Osteoblast (primary cell): ENCODE measurements around the gene AGAP3. TPM values are rescaled to one million over a fixed set of nuclear protein-coding genes. Genes with fewer than 3 reads are reported as not detected.

ENCODE experiments used
- DNase-seq: peaks from one replicate; pipeline ENCODE4 v3.0.0; 2011; ENCODE audit warnings: low spot score, mixed read lengths; ENCODE audit not compliant: insufficient read length; ENCODE audit errors: missing footprints
- H2AFZ ChIP-seq: 2 replicates; pipeline ENCODE4 v1.6.0; 2011; ENCODE audit warnings: mild to moderate bottlenecking, low read length
- H3K27ac ChIP-seq: 2 replicates; pipeline ENCODE4 v1.5.1; 2011; ENCODE audit warnings: mild to moderate bottlenecking, low read depth, low read length, moderate library complexity
- H3K27me3 ChIP-seq: 2 replicates; pipeline ENCODE4 v1.6.0; 2012; ENCODE audit warnings: mild to moderate bottlenecking, control low read depth, inconsistent platforms, low read length, moderate library complexity; ENCODE audit not compliant: insufficient read depth
- H3K36me3 ChIP-seq: 2 replicates; pipeline ENCODE4 v1.5.1; 2011; ENCODE audit warnings: mild to moderate bottlenecking, low read length, control low read depth, moderate library complexity; ENCODE audit not compliant: insufficient read depth
- H3K4me1 ChIP-seq: 2 replicates; pipeline ENCODE4 v1.5.1; 2011; ENCODE audit warnings: mild to moderate bottlenecking, low read length, control low read depth, moderate library complexity; ENCODE audit not compliant: insufficient read depth
- H3K4me2 ChIP-seq: 2 replicates; pipeline ENCODE4 v1.6.0; 2011; ENCODE audit warnings: mild to moderate bottlenecking, low read length; ENCODE audit not compliant: insufficient read depth
- H3K4me3 ChIP-seq: fragments of 200-600 bp; sonication (generic); 3 replicates; pipeline ENCODE4 v1.5.1; 2012; ENCODE audit warnings: mild to moderate bottlenecking, low read length, inconsistent platforms; ENCODE audit not compliant: insufficient read depth
- H3K79me2 ChIP-seq: 2 replicates; pipeline ENCODE4 v1.6.0; 2012; ENCODE audit warnings: mild to moderate bottlenecking, low read length, control low read depth, inconsistent platforms; ENCODE audit not compliant: insufficient read depth
- H3K9me3 ChIP-seq: 2 replicates; pipeline ENCODE4 v1.5.1; 2011; ENCODE audit warnings: low read depth, low read length, control low read depth
- H4K20me1 ChIP-seq: 2 replicates; pipeline ENCODE4 v1.6.0; 2012; ENCODE audit warnings: mild to moderate bottlenecking, low read length, control low read depth; ENCODE audit not compliant: insufficient read depth
- total RNA-seq: library from RNA; depleted of rRNA; stranded (reverse); fragments of >200 nt; gene quantifications from 2 replicates; pipeline ENCODE4 v1.2.3, GENCODE V29; 2012
- TF ChIP-seq, protein P1 (sequence below): IDR thresholded peaks from 2 replicates; pipeline ENCODE4 v1.5.1; 2011; ENCODE audit warnings: mild to moderate bottlenecking, low read depth, low read length, moderate library complexity; ENCODE audit errors: extremely low read depth

Gene AGAP3
- total RNA-seq, 1 donor = 39.8 TPM

DNA sequence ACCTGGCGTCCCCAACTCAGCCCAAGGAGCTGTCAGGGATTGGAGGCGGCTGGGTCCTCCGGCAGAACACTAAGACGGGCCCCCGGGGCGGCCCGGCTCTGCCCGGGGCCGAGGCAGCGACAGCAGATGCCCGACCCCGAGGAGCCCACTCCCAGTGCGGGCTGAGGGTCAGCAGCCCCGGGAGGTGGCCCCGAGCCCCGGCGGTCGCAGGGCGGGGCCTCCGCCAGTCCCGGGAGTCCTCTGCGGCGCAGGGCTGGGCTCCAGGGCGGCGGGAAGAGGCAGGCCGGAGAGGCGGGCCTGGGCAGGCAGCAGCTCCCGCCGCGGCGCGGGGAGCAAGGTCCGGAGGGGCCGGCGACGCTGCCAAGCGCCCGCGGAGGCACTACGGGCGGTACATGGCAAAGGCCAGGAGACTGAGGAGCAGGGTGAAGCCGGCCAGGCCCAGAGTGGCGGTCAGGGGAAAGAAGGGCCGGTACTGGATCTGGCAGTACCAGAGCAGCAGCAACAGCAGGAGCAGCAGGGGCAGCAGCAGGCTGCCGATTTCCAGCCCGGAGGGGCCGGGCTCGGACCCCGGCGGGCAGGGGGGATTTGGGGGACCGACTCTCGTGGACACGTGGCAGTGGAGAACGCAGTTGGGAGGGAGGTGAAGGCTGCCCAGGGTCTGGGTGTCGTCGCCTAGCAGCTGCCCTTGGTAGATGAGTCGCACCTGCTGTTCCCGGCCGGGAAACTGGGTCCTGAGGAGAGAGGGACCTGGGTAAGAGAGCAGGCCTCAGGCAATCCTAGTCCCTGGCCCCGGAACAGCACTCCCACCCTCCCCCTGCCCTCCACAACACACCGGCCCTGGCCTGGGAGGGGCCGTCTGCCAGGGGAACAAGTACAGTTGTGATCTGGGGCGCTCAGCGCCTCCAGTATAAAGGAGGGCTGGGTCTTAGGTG, 4.8 kb upstream of the AGAP3 start:
- Histone ChIP-seq H2AFZ (peak overlapping the region; percentile 51), H3K79me2 (peaks cover 41% of the 10 kb centered on the region), H3K36me3 (peaks cover 4% of the 10 kb centered on the region), H3K9me3 (no peaks in the 10 kb centered on the region), H3K4me3 (peak overlapping the region; percentile 95), H4K20me1 (peaks cover 18% of the 10 kb centered on the region), H3K27ac (peak overlapping the region; percentile 66), H3K4me1 (peaks cover 36% of the 10 kb centered on the region), H3K27me3 (no peaks in the 10 kb centered on the region), H3K4me2 (peak overlapping the region; percentile 95)
- peak; percentile 94 for DNase-seq
- TF ChIP-seq, protein P1, sequence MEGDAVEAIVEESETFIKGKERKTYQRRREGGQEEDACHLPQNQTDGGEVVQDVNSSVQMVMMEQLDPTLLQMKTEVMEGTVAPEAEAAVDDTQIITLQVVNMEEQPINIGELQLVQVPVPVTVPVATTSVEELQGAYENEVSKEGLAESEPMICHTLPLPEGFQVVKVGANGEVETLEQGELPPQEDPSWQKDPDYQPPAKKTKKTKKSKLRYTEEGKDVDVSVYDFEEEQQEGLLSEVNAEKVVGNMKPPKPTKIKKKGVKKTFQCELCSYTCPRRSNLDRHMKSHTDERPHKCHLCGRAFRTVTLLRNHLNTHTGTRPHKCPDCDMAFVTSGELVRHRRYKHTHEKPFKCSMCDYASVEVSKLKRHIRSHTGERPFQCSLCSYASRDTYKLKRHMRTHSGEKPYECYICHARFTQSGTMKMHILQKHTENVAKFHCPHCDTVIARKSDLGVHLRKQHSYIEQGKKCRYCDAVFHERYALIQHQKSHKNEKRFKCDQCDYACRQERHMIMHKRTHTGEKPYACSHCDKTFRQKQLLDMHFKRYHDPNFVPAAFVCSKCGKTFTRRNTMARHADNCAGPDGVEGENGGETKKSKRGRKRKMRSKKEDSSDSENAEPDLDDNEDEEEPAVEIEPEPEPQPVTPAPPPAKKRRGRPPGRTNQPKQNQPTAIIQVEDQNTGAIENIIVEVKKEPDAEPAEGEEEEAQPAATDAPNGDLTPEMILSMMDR = no peak

DNA sequence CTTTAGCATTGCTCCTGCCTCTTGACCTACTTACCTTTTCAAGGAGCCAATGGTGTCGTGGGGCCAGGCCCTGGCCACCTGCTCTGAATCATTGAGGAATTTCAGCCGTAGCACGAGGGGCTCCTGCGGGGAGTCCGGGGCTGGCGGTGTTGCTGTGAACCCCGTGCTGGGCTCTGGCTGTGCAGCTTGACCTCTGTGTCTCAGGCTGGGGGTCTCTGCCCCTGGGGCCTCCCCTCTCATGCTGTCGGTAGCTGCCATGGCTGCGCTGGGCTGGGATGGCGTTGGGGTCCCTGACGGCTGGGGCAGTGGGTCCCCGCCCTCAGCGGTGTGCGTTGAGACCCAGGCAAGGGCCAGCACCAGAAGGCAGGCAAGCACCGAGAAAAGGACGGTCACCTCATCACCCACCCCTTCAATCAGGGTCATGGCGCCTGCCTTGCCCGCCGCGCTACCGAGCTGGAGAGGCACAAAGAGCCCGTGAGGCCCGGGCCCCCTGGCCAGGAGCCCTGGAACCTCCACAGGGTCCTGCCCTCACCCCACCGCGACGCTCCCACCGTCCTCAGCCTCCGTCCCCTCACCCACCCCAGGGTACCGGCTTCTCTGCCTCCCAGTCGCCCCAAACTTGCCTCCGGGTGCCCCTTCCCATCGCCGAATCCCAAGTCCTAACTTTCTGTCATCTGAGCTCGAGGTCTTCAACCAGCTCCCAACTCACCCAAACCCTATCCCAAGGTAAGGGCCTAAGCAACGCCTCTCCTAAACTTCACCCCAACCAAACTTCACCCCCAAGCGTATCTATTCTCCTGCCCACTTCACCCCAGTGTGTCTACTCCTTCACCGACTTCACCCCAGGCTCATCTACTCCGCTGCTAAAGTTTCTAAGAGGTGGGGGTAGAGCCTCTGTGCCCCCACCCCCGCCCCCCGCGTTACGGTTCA, 3.9 kb upstream of the AGAP3 start:
- DNase-seq = peak; percentile 91
- peak overlapping the region; percentile 66 for H3K27ac ChIP-seq
- peak overlapping the region; percentile 95 for H3K4me2 ChIP-seq
- peaks cover 4% of the 10 kb centered on the region for H3K36me3 ChIP-seq
- H3K27me3 ChIP-seq = no peaks in the 10 kb centered on the region
- no peaks in the 10 kb centered on the region for H3K9me3 ChIP-seq
- peaks cover 36% of the 10 kb centered on the region for H3K4me1 ChIP-seq
- H3K79me2 ChIP-seq = peaks cover 47% of the 10 kb centered on the region
- peaks cover 11% of the 10 kb centered on the region for H4K20me1 ChIP-seq
- H2AFZ ChIP-seq = peak overlapping the region; percentile 78
- TF ChIP-seq, protein P1 = no peak
- peak overlapping the region; percentile 95 for H3K4me3 ChIP-seq

DNA sequence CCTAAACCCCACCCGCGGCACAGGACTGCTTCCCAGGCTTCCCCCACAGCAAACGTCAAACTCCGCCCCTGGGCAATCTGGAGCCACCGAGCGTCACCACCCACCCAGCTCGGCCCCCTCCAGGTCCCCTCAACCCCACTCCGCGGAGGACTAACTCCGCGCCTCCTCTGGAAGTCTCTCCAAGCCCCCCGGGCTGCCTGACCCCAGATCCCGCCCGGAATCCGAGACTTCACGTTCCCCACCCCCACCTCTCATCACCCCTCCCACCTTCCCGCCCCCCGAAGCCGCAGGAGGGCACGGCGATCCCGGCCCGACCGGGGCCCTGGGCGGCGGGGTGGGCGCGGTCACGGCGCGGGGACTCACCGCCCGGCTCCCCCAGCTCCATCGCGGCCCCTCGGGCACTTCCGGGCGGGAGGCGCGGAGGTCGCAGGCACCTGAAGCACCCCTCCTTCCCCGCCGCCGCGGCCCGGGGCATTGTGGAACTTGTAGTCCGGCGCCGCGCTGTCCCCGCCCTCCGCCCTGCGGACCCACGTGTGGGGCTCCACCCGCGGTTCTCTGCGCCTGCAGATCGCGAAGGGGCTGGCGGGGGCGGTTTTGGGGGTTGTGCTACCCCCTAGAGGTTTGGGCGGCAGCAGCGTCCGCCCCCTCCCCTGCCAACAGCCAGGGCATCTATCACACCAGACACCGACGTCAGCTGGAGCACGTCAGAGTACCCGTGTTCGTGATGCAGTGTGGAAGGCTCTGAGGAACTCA, 3.0 kb upstream of the AGAP3 start, which contains the start of gene TMUB1:
Gene TMUB1, minus strand, starts transcription at position 423 of the 753 bp plus-strand sequence. CDS start 930 bp downstream, outside the sequence.
- peak; percentile 98 for DNase-seq

More for the DNA sequence above, 3.0 kb upstream of the AGAP3 start, which contains the start of gene TMUB1:
- Histone ChIP-seq H3K4me3 (peak within 1 kb of the TSS; percentile 95), H4K20me1 (peaks cover 11% of the 10 kb centered on the region), H3K9me3 (no peaks in the 10 kb centered on the region), H3K79me2 (peaks cover 50% of the 10 kb centered on the region), H3K27me3 (no peaks in the 10 kb centered on the region), H3K4me1 (peaks cover 44% of the 10 kb centered on the region), H3K4me2 (peak within 1 kb of the TSS; percentile 95), H2AFZ (peak within 1 kb of the TSS; percentile 91), H3K27ac (peak within 1 kb of the TSS; percentile 66), H3K36me3 (peaks cover 4% of the 10 kb centered on the region)
- TF ChIP-seq, protein P1 = no peak
